Measurements from ENCODE around the gene CNOT3. TPM values are rescaled to one million over a fixed set of nuclear protein-coding genes. Genes with fewer than 3 reads are reported as not detected.

The CNOT3 gene
- total and polyA plus RNA-seq, 2 donors (not counting 3 experiments of a cell fraction or from before 2014, with no cell fraction given), result 20.4 to 74.7 TPM

- H3K9me1 ChIP-seq (replicated peaks; ENCODE audit: control insufficient read depth, extremely low read depth, insufficient read depth, low read length), result no peaks in the 10 kb centered on the region
- no peak overlapping the region for H3K9ac ChIP-seq (replicated peaks; ENCODE audit: extremely low read depth, insufficient read depth, low read length)
- H3K4me3 ChIP-seq (replicated peaks in 1 of 3; ENCODE audit: insufficient read depth in 1 of 3, low read depth in 1 of 3, low read length in 3 of 3), result peak overlapping the region in 1 of 3 experiments; percentile 22
- FAIRE-seq (peak; percentile 83), DNase-seq (ENCODE audit: low read depth, low spot score) (peak; percentile 84)
- H3K9me3 ChIP-seq (replicated peaks; ENCODE audit: control insufficient read depth, insufficient read depth, low read length), result no peaks in the 10 kb centered on the region
- no peaks in the 10 kb centered on the region for H4K20me1 ChIP-seq (replicated peaks; ENCODE audit: control insufficient read depth, extremely low read depth, insufficient read depth, low read length)
- peaks cover 0 to 8% of the 10 kb centered on the region in 2 experiments for H3K27me3 ChIP-seq (ENCODE audit: control insufficient read depth in 2 of 2, insufficient read depth in 2 of 2, low read length in 2 of 2)
- dilution Hi-C loops (cut with MboI; ENCODE audit: extremely low pct_ligation_motif_present, low sequenced_read_pairs) (no loop called here), intact Hi-C loops (cut with micrococcal nuclease) (loop anchor here (1.0 to 5.0 kb wide), 3 partner anchors 26 to 293 kb away; partner anchors contain the start of gene RPS9)
- POLR2A ChIA-PET, result interaction anchor here (0.5 kb wide), 1 partner anchor 14 kb away, joined by 3 read pairs; no protein-coding TSS in a partner anchor
- no peak overlapping the region for H3K27ac ChIP-seq (ENCODE audit: insufficient read depth, low read depth, low read length)
- no peak for TF ChIP-seq FOS (IDR thresholded peaks at IDR 0.05; ENCODE audit: borderline replicate concordance, insufficient read depth, low read length)
- TF ChIP-seq MYC (IDR thresholded peaks at IDR 0.05; ENCODE audit: low read depth, low read length), result no peak
- no peak for TF ChIP-seq MAX (IDR thresholded peaks at IDR 0.05; ENCODE audit: insufficient read depth, insufficient read length)
- no peak for TF ChIP-seq CTCF (IDR thresholded peaks at IDR 0.05; ENCODE audit: extremely low read depth in 1 of 2, insufficient read depth in 1 of 2, low read depth in 1 of 2, low read length in 2 of 2)
- no peak for TF ChIP-seq EZH2 (IDR thresholded peaks at IDR 0.05; ENCODE audit: borderline replicate concordance, low read depth, low read length, severe bottlenecking)
- TF ChIP-seq POLR2A (IDR thresholded peaks at IDR 0.05; ENCODE audit: low read depth, low read length), result no peak
- TF ChIP-seq POLR2AphosphoS5 (IDR thresholded peaks at IDR 0.05; ENCODE audit: insufficient read depth, low read depth, low read length), result no peak
- TF ChIP-seq GATA2 (IDR thresholded peaks at IDR 0.05; ENCODE audit: insufficient read depth, insufficient read length, low read depth, low read length), result no peak
- peaks cover 8% of the 10 kb centered on the region for H3K4me1 ChIP-seq (ENCODE audit: control insufficient read depth, extremely low read depth, insufficient read depth, low read length)
- BruUV-seq (replicated peaks), result no TSS peak
- CTCF ChIA-PET, result interaction anchor here (1.3 kb wide), 1 partner anchor 25 kb away, joined by 3 read pairs; the partner anchor contains the start of gene MBOAT7
- H2AFZ ChIP-seq (ENCODE audit: low read depth, low read length), result peak overlapping the region; percentile 51
- peak overlapping the region; percentile 50 for H3K4me2 ChIP-seq (ENCODE audit: insufficient read depth, low read length)
- no peaks in the 10 kb centered on the region for H3K79me2 ChIP-seq (ENCODE audit: control insufficient read depth, insufficient read depth, low read length)
- H3K36me3 ChIP-seq (ENCODE audit: control insufficient read depth in 2 of 2, extremely low read depth in 1 of 2, insufficient read depth in 2 of 2, low read length in 2 of 2), result no peaks in the 10 kb centered on the region
Observed at GRCh38 chr19:54164369-54165068, 27.0 kb downstream of the CNOT3 start.

Data from endothelial cell of umbilical vein (primary cell).